A673 (cell line): Measurements from ENCODE around the gene FOXC1. TPM values are rescaled to one million over a fixed set of nuclear protein-coding genes. Genes with fewer than 3 reads are reported as not detected.

Experiments used
- BruUV-seq: library from RNA; stranded (reverse); fragments of 400-500 nt; replicated peaks from 2 replicates; lab custom pipeline; 2021; lab: Mats Ljungman, UMichigan
- CTCF ChIA-PET: fragments of 300-600 bp; sonication (Branson Sonifier 250); formaldehyde crosslinking; loops from one replicate; lab custom pipeline; 2022; ENCODE audit warnings: antibody characterized with exemption; lab: Charles Lee
- POLR2A ChIA-PET: fragments of 300-600 bp; sonication (Branson Sonifier 250); formaldehyde crosslinking; loops from one replicate; lab custom pipeline; 2022; ENCODE audit warnings: antibody characterized with exemption; ENCODE audit not compliant: low non-redundant PET; lab: Charles Lee
- DNase-seq: peaks from one replicate; pipeline ENCODE4 v3.0.0-alpha.2; 2015; ENCODE audit warnings: low spot score
- H3K27ac ChIP-seq: fragments of 200-600 bp; sonication (generic); 2 replicates; pipeline ENCODE4 v1.5.1; 2016; ENCODE audit warnings: mixed run types, low read depth, mild to moderate bottlenecking, mixed read lengths, antibody characterized with exemption, low read length; ENCODE audit not compliant: poor library complexity, severe bottlenecking
- H3K27me3 ChIP-seq: fragments of 200-600 bp; sonication (generic); replicated peaks from 2 replicates; pipeline ENCODE4 v1.6.1; 2017; ENCODE audit warnings: mixed run types, low read depth, mild to moderate bottlenecking, mixed read lengths, antibody characterized with exemption, low read length; ENCODE audit not compliant: insufficient read depth, poor library complexity
- H3K36me3 ChIP-seq: fragments of 200-600 bp; sonication (generic); 2 replicates; pipeline ENCODE4 v1.6.1; 2016; ENCODE audit warnings: mixed run types, mild to moderate bottlenecking, mixed read lengths, antibody characterized with exemption, low read length; ENCODE audit not compliant: insufficient read depth, poor library complexity, severe bottlenecking
- H3K4me1 ChIP-seq: fragments of 200-600 bp; sonication (generic); 2 replicates; pipeline ENCODE4 v1.6.1; 2017; ENCODE audit warnings: mixed run types, mild to moderate bottlenecking, mixed read lengths, antibody characterized with exemption, low read length; ENCODE audit not compliant: insufficient read depth, poor library complexity, severe bottlenecking
- H3K4me3 ChIP-seq: fragments of 200-600 bp; sonication (generic); 2 replicates; pipeline ENCODE4 v1.5.1; 2016; ENCODE audit warnings: low read depth, mixed run types, mild to moderate bottlenecking, mixed read lengths, low read length; ENCODE audit not compliant: poor library complexity, severe bottlenecking
- H3K9me3 ChIP-seq: fragments of 200-600 bp; sonication (generic); 2 replicates; pipeline ENCODE4 v1.6.1; 2016; ENCODE audit warnings: mixed run types, low read depth, mild to moderate bottlenecking, mixed read lengths, antibody characterized with exemption, low read length; ENCODE audit not compliant: poor library complexity, severe bottlenecking
- CTCF ChIP-seq: fragments of 300-800, 200-600 bp; sonication (generic); conservative IDR thresholded peaks from 2 replicates; pipeline ENCODE4 v1.5.1; 2017; ENCODE audit warnings: low read depth, mild to moderate bottlenecking, antibody characterized with exemption, low read length, moderate library complexity, mixed read lengths
- EZH2 ChIP-seq: fragments of 200-600 bp; sonication (generic); IDR thresholded peaks from 2 replicates; pipeline ENCODE4 v1.6.1; 2017; ENCODE audit warnings: borderline replicate concordance, low read depth, mild to moderate bottlenecking, mixed read lengths, antibody characterized with exemption, low read length; ENCODE audit not compliant: poor library complexity, severe bottlenecking
- intact Hi-C: fragments of 100-400 bp; cut with micrococcal nuclease; formaldehyde crosslinking; loops from one replicate; pipeline ENCODE4 v1.10.0; 2022; ENCODE audit not compliant: unreplicated experiment
- total RNA-seq: library from RNA; stranded (reverse); gene quantifications from 2 replicates; pipeline ENCODE4 v1.2.3, GENCODE V29; 2021

The FOXC1 gene
- total RNA-seq, 1 experiment from 2014 or later: 0.49 TPM

GRCh38 chr6:1599469-1599868 is 10.2 kb upstream of the FOXC1 start:
- H3K9me3 ChIP-seq: no peaks in the 10 kb centered on the region
- intact Hi-C loops: loop anchor here (5.0 kb wide), 2 partner anchors 848 to 1148 kb away; no protein-coding TSS in a partner anchor
- TF ChIP-seq EZH2 (no peak), CTCF (no peak)
- BruUV-seq: no TSS peak
- H3K27ac ChIP-seq: no peak overlapping the region
- no peaks in the 10 kb centered on the region for H3K36me3 ChIP-seq
- no peak overlapping the region for H3K4me3 ChIP-seq
- H3K4me1 ChIP-seq: peaks cover 3% of the 10 kb centered on the region
- peaks cover 15% of the 10 kb centered on the region for H3K27me3 ChIP-seq
- no peak for DNase-seq
- ChIA-PET POLR2A (no interaction called here), CTCF (no interaction called here)

- peaks cover 8% of the 10 kb centered on the region for H3K4me1 ChIP-seq
- CTCF ChIA-PET: no interaction called here
- intact Hi-C loops: loop anchor here (5.0 kb wide), 2 partner anchors 422 to 1097 kb away; no protein-coding TSS in a partner anchor
- no peaks in the 10 kb centered on the region for H3K36me3 ChIP-seq
- no peak overlapping the region for H3K27ac ChIP-seq
- H3K9me3 ChIP-seq: no peaks in the 10 kb centered on the region
- POLR2A ChIA-PET: no interaction called here
- no peak for DNase-seq
- BruUV-seq: no TSS peak
- H3K27me3 ChIP-seq: peaks cover 15% of the 10 kb centered on the region
- TF ChIP-seq EZH2: no peak
- no peak for TF ChIP-seq CTCF
- no peak overlapping the region for H3K4me3 ChIP-seq
These were observed 9.5 kb upstream of the FOXC1 start for GRCh38 chr6:1600063-1600763.

GRCh38 chr6:1600764-1601157 is 9.0 kb upstream of the FOXC1 start:
- intact Hi-C loops: loop anchor here (5.0 kb wide), 2 partner anchors 422 to 1097 kb away; no protein-coding TSS in a partner anchor
- no peaks in the 10 kb centered on the region for H3K36me3 ChIP-seq
- peaks cover 8% of the 10 kb centered on the region for H3K4me1 ChIP-seq
- H3K9me3 ChIP-seq: no peaks in the 10 kb centered on the region
- no TSS peak for BruUV-seq
- TF ChIP-seq EZH2 (no peak), CTCF (no peak)
- no peak for DNase-seq
- no peak overlapping the region for H3K4me3 ChIP-seq
- CTCF ChIA-PET: no interaction called here
- peaks cover 15% of the 10 kb centered on the region for H3K27me3 ChIP-seq
- POLR2A ChIA-PET: no interaction called here
- H3K27ac ChIP-seq: no peak overlapping the region
